ENCODE measurements around the gene DYNAP.

DYNAP gene

GRCh38 chr18:54641734-54642133 is 50.7 kb downstream of the DYNAP start:
- no peak for DNase-seq

- DNase-seq: peak in 1 of 5 experiments; percentile 19
Measured at GRCh38 chr18:54647176-54647575, 56.1 kb downstream of the DYNAP start.

All from T-helper 2 cell (primary cell).